ENCODE measurements around the gene PAQR3.

The PAQR3 gene

DNA sequence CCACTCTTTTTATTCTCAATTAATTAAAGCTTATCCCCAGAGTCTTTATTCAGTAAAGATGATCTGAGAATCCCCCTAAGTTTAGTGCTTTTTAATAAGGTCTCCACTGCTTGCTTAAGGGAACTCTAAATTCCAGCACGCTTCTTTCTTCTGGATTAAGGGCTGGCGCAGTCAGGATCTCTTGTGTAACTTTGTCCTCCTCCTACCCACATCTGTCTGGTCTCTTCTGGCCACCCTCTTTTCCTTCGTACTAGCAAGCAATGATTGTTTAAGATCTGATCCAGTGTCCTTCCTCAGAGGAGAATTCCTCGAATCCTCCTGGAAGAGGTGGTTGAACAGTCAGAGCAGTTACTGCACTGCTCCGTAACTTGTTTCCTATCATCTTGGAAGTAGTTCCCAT is 14.0 kb upstream of the PAQR3 start:
- H3K9me3 ChIP-seq (ENCODE audit: control insufficient read depth, insufficient read depth, low read length): no peaks in the 10 kb centered on the region
- no peak overlapping the region for H3K4me3 ChIP-seq (ENCODE audit: low read depth, low read length)
- H3K9ac ChIP-seq (ENCODE audit: low read depth, low read length): no peak overlapping the region
- no peaks in the 10 kb centered on the region for H3K36me3 ChIP-seq (ENCODE audit: control insufficient read depth, insufficient read depth, low read length)
- no peaks in the 10 kb centered on the region for H3K4me1 ChIP-seq (ENCODE audit: control insufficient read depth, insufficient read depth, low read length)
- no peak overlapping the region for H3K27ac ChIP-seq (ENCODE audit: low read depth, low read length)
- no peaks in the 10 kb centered on the region for H3K27me3 ChIP-seq (ENCODE audit: control insufficient read depth, insufficient read depth, low read length)

- Histone ChIP-seq H3K4me3 (ENCODE audit: low read depth, low read length) (no peak overlapping the region), H3K9ac (ENCODE audit: low read depth, low read length) (no peak overlapping the region), H3K27ac (ENCODE audit: low read depth, low read length) (no peak overlapping the region), H3K9me3 (ENCODE audit: control insufficient read depth, insufficient read depth, low read length) (no peaks in the 10 kb centered on the region), H3K27me3 (ENCODE audit: control insufficient read depth, insufficient read depth, low read length) (no peaks in the 10 kb centered on the region), H3K36me3 (ENCODE audit: control insufficient read depth, insufficient read depth, low read length) (no peaks in the 10 kb centered on the region), H3K4me1 (ENCODE audit: control insufficient read depth, insufficient read depth, low read length) (no peaks in the 10 kb centered on the region)
Observed at GRCh38 chr4:78951862-78952472, 12.7 kb upstream of the PAQR3 start.

GRCh38 chr4:78949735-78950134 is 10.5 kb upstream of the PAQR3 start:
- Histone ChIP-seq H3K36me3 (ENCODE audit: control insufficient read depth, insufficient read depth, low read length) (no peaks in the 10 kb centered on the region), H3K27me3 (ENCODE audit: control insufficient read depth, insufficient read depth, low read length) (no peaks in the 10 kb centered on the region), H3K27ac (ENCODE audit: low read depth, low read length) (no peak overlapping the region), H3K9me3 (ENCODE audit: control insufficient read depth, insufficient read depth, low read length) (no peaks in the 10 kb centered on the region), H3K4me1 (ENCODE audit: control insufficient read depth, insufficient read depth, low read length) (no peaks in the 10 kb centered on the region), H3K9ac (ENCODE audit: low read depth, low read length) (no peak overlapping the region), H3K4me3 (ENCODE audit: low read depth, low read length) (no peak overlapping the region)

GRCh38 chr4:78945651-78946179 is 6.5 kb upstream of the PAQR3 start:
- Histone ChIP-seq H3K27me3 (ENCODE audit: control insufficient read depth, insufficient read depth, low read length) (peaks cover 6% of the 10 kb centered on the region), H3K4me1 (ENCODE audit: control insufficient read depth, insufficient read depth, low read length) (peaks cover 6% of the 10 kb centered on the region; the same call in 1 of the 2 replicates), H3K27ac (ENCODE audit: low read depth, low read length) (no peak overlapping the region), H3K9ac (ENCODE audit: low read depth, low read length) (no peak overlapping the region), H3K9me3 (ENCODE audit: control insufficient read depth, insufficient read depth, low read length) (no peaks in the 10 kb centered on the region), H3K36me3 (ENCODE audit: control insufficient read depth, insufficient read depth, low read length) (no peaks in the 10 kb centered on the region), H3K4me3 (ENCODE audit: low read depth, low read length) (no peak overlapping the region)

DNA sequence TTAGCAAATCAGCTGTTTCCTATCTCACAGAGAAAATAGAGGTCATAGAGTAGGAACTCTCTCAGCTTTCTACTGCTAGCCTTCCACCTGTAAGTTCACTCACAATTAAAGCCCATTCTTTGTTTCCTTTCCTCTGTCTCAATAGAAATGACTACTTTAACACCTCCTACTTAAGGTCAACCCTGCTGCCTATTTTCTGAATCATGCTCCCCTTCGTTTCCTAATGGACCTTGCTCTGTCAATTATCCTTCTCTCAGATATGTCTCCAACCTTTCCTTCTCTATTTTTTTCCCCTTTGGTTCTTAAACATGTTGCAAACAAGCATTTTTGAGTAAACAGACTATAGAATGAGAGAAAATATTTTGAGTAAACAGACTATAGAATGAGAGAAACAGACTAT is 5.1 kb upstream of the PAQR3 start:
- H3K4me3 ChIP-seq (ENCODE audit: low read depth, low read length): no peak overlapping the region
- no peak overlapping the region for H3K27ac ChIP-seq (ENCODE audit: low read depth, low read length)
- H3K27me3 ChIP-seq (ENCODE audit: control insufficient read depth, insufficient read depth, low read length): peaks cover 15% of the 10 kb centered on the region
- peaks cover 13% of the 10 kb centered on the region for H3K4me1 ChIP-seq (ENCODE audit: control insufficient read depth, insufficient read depth, low read length)
- no peak overlapping the region for H3K9ac ChIP-seq (ENCODE audit: low read depth, low read length)
- H3K9me3 ChIP-seq (ENCODE audit: control insufficient read depth, insufficient read depth, low read length): no peaks in the 10 kb centered on the region
- no peaks in the 10 kb centered on the region for H3K36me3 ChIP-seq (ENCODE audit: control insufficient read depth, insufficient read depth, low read length)

- Histone ChIP-seq H3K27ac (ENCODE audit: low read depth, low read length) (no peak overlapping the region), H3K36me3 (ENCODE audit: control insufficient read depth, insufficient read depth, low read length) (no peaks in the 10 kb centered on the region), H3K9me3 (ENCODE audit: control insufficient read depth, insufficient read depth, low read length) (no peaks in the 10 kb centered on the region), H3K9ac (ENCODE audit: low read depth, low read length) (no peak overlapping the region), H3K4me1 (ENCODE audit: control insufficient read depth, insufficient read depth, low read length) (peaks cover 29% of the 10 kb centered on the region), H3K4me3 (ENCODE audit: low read depth, low read length) (no peak overlapping the region), H3K27me3 (ENCODE audit: control insufficient read depth, insufficient read depth, low read length) (peaks cover 15% of the 10 kb centered on the region)
Observed at GRCh38 chr4:78940752-78941151, 1.5 kb upstream of the PAQR3 start.

GRCh38 chr4:78939667-78940008 is 400 bp upstream of the PAQR3 start:
- Histone ChIP-seq H3K27ac (ENCODE audit: low read depth, low read length) (peak overlapping the region; percentile 46), H3K4me3 (ENCODE audit: low read depth, low read length) (peak overlapping the region; percentile 95), H3K4me1 (ENCODE audit: control insufficient read depth, insufficient read depth, low read length) (peaks cover 29% of the 10 kb centered on the region), H3K36me3 (ENCODE audit: control insufficient read depth, insufficient read depth, low read length) (no peaks in the 10 kb centered on the region), H3K9ac (ENCODE audit: low read depth, low read length) (no peak overlapping the region), H3K9me3 (ENCODE audit: control insufficient read depth, insufficient read depth, low read length) (no peaks in the 10 kb centered on the region), H3K27me3 (ENCODE audit: control insufficient read depth, insufficient read depth, low read length) (peaks cover 15% of the 10 kb centered on the region)

DNA sequence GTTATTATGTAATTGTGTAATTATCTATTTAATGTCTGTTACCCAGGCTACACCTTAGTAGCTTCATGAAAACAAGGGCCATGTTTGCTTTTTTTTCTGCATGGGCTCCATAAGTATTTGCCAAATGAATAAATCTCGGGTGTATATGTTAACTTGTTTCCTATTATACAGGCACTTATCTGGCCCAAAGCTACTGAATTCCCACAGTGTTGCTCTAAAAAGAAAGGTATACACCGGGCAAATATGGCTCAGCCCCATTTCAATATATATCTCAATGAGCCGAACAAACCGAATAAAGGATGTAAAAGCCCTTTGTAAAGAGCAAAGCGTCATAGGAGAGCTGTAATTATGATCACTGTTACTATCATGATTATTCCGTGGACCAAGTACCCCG is 767 bp downstream of the PAQR3 start:
- H3K9me3 ChIP-seq (ENCODE audit: control insufficient read depth, insufficient read depth, low read length): no peaks in the 10 kb centered on the region
- peaks cover 15% of the 10 kb centered on the region for H3K27me3 ChIP-seq (ENCODE audit: control insufficient read depth, insufficient read depth, low read length)
- peak overlapping the region; percentile 84 for H3K9ac ChIP-seq (ENCODE audit: low read depth, low read length)
- H3K4me3 ChIP-seq (ENCODE audit: low read depth, low read length): peak overlapping the region; percentile 95
- H3K4me1 ChIP-seq (ENCODE audit: control insufficient read depth, insufficient read depth, low read length): peaks cover 29% of the 10 kb centered on the region
- H3K36me3 ChIP-seq (ENCODE audit: control insufficient read depth, insufficient read depth, low read length): peaks cover 4% of the 10 kb centered on the region; the same call in 1 of the 2 replicates
- H3K27ac ChIP-seq (ENCODE audit: low read depth, low read length): no peak overlapping the region

GRCh38 chr4:78937837-78938236 is 1.4 kb downstream of the PAQR3 start:
- Histone ChIP-seq H3K4me1 (ENCODE audit: control insufficient read depth, insufficient read depth, low read length) (peaks cover 26% of the 10 kb centered on the region), H3K4me3 (ENCODE audit: low read depth, low read length) (peak overlapping the region; percentile 95), H3K27me3 (ENCODE audit: control insufficient read depth, insufficient read depth, low read length) (peaks cover 15% of the 10 kb centered on the region), H3K9me3 (ENCODE audit: control insufficient read depth, insufficient read depth, low read length) (no peaks in the 10 kb centered on the region), H3K27ac (ENCODE audit: low read depth, low read length) (no peak overlapping the region), H3K9ac (ENCODE audit: low read depth, low read length) (no peak overlapping the region), H3K36me3 (ENCODE audit: control insufficient read depth, insufficient read depth, low read length) (peaks cover 10% of the 10 kb centered on the region)

DNA sequence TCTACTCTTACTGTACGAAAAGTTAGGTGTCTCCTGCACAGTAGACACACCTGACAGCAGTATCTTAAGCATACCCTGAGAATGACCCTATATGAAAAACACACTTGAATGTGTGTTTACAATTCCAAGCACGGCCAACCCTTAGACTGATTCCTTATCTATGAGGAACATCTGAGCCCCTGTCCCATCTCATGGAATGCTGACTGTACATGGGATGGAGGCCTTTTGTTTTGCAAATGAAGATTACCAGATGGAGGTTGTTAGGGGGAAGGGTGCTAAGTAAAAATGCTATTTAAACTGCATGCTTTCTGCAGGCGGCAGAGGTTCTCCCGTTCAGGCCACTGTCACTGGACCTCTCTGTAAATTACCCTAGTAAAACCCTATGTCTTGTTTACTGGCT is 2.2 kb downstream of the PAQR3 start:
- Histone ChIP-seq H3K27me3 (ENCODE audit: control insufficient read depth, insufficient read depth, low read length) (peaks cover 15% of the 10 kb centered on the region), H3K27ac (ENCODE audit: low read depth, low read length) (no peak overlapping the region), H3K4me3 (ENCODE audit: low read depth, low read length) (0 out of 2 replicates have a peak overlapping the region, but pooled peaks have one; percentile 95), H3K9me3 (ENCODE audit: control insufficient read depth, insufficient read depth, low read length) (no peaks in the 10 kb centered on the region), H3K4me1 (ENCODE audit: control insufficient read depth, insufficient read depth, low read length) (peaks cover 24% of the 10 kb centered on the region), H3K36me3 (ENCODE audit: control insufficient read depth, insufficient read depth, low read length) (peaks cover 16% of the 10 kb centered on the region), H3K9ac (ENCODE audit: low read depth, low read length) (no peak overlapping the region)

- H3K27ac ChIP-seq (ENCODE audit: low read depth, low read length): no peak overlapping the region
- H3K27me3 ChIP-seq (ENCODE audit: control insufficient read depth, insufficient read depth, low read length): no peaks in the 10 kb centered on the region
- no peak overlapping the region for H3K4me3 ChIP-seq (ENCODE audit: low read depth, low read length)
- H3K9ac ChIP-seq (ENCODE audit: low read depth, low read length): no peak overlapping the region
- no peaks in the 10 kb centered on the region for H3K9me3 ChIP-seq (ENCODE audit: control insufficient read depth, insufficient read depth, low read length)
- no peaks in the 10 kb centered on the region for H3K4me1 ChIP-seq (ENCODE audit: control insufficient read depth, insufficient read depth, low read length)
- peaks cover 67% of the 10 kb centered on the region for H3K36me3 ChIP-seq (ENCODE audit: control insufficient read depth, insufficient read depth, low read length)
Observed at GRCh38 chr4:78930016-78930629, 9.1 kb downstream of the PAQR3 start.

Data from HUES48 (cell line).